Measurements from ENCODE around the gene IL11RA.
"Not testable (repeated sequence)": the region's sequence is repeated elsewhere in the genome, so short reads cannot be mapped to it uniquely, and the experiment has no call there.

Gene IL11RA

DNA sequence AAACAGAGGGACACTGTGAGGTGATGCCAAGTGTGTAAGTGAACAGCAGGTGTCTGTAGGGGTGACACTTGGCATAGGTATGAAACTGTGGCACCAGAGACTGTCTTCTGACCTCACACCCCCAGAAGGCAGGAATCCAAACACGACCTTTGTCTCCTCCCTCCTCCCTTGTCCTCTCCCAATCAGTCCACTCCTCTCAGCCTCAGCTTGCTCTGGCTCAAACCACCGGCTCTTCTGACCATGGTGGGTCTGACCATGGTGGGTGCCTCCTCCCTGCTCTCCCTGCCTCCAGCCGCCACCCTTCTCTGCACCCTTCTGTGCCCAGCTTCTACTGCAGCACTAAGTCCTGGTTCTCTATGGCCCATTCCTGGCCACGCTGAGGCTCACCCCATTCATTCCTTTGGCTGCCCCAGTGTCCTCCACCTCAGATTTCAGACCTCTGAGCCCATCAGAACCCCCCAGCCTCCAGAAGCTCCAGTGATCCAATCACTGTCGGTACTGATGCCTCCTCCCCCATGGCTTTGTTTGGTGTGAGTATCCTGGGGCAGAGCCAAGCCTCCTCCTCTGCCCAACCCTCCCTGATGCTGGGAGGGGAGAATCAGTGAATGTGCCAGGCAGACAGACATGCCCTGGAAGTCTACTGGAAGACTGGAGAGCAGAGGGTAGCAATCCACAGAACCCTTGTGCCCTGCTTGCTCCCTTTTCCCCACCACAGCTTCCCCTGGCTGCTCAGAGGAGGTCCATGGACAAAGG lies 21.4 kb upstream of the IL11RA start:
- DNase-seq = no peak

DNA sequence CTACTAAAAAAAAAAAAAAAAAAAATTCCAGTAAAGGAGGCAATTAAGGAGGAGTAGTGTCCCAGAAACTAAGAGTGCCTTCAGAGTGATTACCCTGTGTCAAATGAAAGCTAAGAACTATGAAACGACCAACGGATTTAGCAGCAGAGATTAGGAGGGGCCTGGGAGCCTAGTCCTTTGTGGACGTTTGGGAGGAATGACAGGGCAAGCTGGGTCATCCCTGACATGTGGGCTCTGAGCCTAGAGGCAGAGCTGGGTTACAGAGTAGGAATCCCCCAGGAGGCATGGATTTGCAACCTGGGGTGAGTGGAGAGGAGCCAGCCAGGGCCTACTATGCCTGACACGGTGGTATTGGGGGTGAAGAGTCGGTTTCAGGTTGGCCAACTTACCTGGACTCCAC lies 18.8 kb upstream of the IL11RA start:
- DNase-seq = no peak

DNA sequence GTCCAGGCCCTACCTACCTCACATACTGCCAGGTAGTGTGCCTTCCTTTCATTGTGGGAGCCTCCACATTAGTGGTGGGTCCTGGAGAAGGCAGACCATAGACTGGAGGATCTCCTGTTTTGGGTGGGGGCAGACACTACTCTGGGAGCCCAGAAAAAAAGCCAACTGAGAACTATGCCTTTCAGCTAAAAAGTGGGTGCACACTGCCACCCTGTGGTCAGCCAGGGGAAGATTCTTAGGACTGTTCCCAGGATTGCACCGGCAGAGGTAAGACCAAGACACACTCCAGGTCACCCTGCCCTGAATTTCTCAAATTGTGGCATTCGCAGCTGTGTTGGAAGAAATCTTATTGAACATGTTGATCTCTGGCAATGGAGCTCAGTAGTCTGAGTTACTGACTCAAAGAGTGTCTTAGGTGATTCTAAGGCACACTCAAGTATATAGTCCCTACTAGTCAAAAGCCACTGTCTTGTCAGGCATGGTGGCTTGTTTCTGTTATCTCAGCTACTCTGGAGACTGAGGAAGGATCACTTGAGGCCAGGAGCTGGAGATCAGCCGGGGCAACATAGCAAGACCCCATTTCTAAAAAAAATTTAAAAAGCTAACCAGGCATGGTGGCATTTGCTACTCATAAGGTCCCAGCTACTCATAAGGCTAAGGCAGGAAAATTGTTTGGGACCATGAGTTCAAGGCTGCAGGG lies 18.0 kb upstream of the IL11RA start:
- peak; percentile 90 for DNase-seq

DNA sequence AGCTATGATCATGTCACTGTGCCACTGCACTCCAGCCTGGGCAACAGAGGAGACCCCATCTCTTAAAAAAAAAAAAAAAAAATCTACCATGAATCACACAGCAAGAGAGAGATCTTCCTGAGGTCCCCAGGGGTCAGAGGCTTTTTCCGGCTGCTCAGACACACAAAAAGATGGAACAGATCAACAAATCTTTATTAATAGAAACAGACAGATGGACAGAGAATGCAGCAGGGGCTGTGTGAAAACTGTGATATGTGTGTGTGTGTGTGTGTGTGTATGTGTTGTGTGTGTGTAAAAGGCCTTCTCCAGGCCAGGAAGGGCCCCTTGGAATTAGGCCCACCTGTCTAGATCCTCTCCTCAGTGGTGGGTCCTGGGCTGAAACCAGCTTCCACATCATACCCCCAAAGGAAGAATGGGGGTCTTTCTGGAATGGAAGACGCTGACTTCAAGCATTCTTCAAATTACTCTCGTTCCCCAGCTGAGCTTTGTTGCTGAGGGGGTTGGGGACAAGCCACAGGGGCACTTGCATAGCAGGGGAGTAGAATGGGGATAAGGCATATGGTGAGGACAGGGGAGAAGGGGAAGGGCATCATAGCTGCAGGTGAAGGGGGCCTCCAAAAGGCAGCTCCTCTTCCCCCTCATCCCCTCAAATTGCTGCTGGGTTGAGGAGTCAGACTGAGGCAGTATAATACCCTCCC lies 17.3 kb upstream of the IL11RA start:
- no peak for DNase-seq

DNA sequence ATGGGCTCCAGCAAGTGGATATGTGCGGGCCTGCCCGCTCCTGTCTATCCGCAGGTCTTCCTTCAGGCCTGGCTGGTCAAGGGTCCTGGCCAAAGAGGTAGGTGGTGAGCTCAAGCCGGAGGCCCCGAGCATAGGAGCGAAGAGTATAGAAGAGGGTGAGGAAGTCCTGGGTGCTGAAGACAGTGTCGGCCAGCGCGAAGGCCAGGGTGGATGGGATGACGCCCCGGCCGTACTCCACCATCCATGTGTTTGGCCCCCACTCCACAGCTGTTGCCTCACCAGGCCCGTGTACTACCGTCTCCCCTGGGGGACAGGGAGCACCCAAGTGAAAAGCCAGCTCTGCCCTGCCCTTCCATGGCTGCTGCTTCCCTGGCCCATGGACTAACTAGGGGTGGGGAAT lies 16.4 kb upstream of the IL11RA start:
- DNase-seq = no peak

DNA sequence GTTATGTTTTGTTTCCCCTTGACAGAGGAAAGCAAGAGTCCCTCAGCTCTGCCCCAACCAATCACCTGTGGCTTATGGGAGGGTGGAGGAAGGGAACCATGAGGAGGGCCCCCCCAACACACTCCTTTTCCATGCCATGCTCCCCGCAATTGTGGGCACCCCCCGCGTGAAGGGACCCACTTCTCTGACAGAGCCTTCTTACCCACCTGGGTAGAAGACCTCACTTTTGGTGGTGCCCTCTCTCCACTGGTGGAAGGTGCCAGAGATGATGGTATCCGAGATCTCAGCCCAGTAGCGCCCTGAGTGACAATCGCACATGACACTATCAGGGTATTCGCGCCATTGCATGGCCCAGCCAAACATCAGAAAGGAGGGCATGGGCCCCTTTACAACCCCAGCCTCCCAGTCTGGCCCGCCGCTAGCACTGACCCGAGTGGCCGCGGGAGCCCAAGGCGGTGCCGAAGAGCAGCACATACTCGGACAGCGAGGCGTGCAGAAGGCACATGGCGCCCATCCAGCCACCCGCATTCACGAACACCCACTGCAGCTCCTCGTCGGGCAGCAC lies 15.1 kb upstream of the IL11RA start:
- DNase-seq = peak; percentile 64

DNA sequence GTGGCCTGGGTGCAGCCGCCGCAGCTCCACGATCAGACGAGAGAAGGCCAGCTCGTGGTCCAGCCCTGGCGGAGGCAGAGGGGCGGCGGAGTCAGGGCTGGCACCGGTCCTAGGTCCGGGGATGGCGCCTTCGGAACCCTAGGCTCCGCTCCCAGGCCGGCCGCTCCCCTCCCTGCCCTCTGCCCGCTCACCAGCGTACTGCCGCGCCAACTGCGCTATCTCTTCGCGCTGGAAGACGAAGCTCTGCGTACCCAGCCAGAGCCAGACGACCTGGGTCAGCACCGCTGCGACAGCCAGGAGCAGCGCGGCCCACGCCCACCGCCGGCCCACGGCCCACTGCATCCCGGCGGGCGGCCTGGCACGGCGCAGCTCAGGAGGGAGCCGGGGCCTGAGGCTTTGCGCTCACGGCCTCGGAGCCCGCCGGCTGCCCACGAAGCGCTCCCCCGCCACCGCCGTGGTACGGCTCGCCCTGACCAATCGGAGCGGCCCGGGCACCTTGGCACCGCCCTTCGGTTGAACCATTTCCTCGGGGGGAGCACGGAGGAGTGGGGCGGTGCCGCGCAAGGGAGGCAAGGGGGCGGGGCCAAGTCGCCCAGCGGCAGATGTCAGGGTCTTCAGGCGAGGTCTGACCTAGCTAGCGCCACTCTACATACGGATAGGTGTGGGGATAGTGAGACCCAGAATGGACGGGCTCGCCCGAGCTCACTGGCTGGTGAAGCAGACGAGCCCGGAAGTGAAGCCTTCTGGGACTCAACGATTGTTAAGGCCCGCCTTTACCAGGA lies 14.4 kb upstream of the IL11RA start, which contains the start of gene SIGMAR1:
SIGMAR1 (minus strand) TSS at position 432 of the 782 bp plus-strand sequence; CDS start at position 342, 90 bp downstream.
- DNase-seq = peak; percentile 96

DNA sequence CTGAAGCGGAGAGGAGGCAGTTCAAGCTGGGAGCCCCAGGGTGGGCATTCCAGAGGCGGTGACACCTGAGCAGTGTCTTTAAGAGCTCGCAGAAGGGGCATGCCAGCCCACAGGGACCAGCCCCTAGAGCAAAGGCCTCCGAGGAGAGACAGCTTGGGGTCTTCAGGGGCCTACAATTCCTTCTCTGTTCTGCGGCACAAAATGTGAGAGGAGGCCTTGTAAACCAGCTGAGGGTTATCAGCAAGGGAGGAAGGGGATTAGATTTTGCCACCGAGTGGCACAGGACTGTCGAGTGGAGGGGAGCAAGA lies 13.9 kb upstream of the IL11RA start:
- DNase-seq = no peak

DNA sequence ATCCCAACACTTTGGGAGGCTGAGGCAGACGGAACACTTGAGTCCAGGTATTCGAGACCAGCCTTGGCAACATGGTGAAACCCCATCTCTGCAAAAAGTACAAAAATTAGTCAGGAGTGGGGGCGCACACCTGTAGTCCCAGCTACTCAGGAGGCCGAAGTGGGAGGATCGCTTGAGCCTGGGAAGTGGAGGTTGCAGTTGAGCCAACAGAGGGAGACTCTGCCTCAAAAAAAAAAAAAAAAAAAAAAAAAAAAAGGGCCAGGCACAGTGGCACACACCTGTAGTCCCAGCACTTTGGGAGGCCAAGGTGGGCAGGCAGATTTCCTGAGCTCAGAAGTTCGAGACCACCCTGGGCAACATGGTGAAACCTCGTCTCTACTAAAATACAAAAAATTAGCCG lies 12.7 kb upstream of the IL11RA start:
- DNase-seq = not testable (repeated sequence)

DNA sequence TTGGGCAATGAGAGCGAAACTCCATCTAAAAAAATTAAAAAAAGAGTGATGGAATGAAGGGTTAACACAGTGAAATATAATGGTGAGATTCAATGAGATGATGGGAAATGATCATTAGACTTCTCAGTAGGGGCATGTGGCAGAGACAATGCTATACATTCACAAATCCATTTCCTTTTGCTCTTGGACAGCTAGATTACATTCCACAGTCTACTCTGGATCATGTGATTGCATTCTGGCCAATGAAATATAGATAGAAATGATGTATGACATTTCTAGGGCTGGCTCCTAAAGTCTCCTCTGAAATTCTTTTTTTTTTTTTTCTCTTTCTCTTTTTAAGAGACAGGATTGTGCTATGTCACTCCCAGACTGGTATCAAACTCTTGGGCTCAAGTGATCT lies 9.3 kb upstream of the IL11RA start:
- DNase-seq = no peak

DNA sequence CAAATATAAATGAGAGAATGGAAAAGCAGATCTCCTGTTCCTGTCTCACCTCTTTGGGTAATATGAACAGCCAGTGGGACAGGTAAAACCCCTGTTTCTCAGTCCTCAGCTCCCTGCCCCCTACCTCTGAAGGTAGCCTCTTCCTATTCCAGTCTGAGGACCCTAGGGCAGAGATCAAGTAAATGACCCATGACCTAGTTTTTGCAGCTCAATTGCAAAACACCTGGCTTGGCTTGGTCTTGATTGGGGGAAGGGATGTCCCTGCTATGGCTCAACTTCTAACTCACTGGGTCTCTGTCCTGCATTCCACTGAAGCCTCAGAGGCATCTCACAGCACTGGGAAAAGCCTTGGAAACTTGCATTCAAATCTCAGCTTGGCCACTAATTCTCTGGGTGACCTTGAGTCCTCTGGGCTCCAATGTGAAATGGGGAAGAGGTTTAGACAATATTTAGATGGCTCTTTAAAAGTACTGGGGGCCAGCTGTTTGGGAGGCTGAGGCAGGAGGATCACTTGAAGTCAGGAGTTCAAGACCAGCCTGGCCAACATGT lies 7.1 kb upstream of the IL11RA start:
- DNase-seq = no peak

DNA sequence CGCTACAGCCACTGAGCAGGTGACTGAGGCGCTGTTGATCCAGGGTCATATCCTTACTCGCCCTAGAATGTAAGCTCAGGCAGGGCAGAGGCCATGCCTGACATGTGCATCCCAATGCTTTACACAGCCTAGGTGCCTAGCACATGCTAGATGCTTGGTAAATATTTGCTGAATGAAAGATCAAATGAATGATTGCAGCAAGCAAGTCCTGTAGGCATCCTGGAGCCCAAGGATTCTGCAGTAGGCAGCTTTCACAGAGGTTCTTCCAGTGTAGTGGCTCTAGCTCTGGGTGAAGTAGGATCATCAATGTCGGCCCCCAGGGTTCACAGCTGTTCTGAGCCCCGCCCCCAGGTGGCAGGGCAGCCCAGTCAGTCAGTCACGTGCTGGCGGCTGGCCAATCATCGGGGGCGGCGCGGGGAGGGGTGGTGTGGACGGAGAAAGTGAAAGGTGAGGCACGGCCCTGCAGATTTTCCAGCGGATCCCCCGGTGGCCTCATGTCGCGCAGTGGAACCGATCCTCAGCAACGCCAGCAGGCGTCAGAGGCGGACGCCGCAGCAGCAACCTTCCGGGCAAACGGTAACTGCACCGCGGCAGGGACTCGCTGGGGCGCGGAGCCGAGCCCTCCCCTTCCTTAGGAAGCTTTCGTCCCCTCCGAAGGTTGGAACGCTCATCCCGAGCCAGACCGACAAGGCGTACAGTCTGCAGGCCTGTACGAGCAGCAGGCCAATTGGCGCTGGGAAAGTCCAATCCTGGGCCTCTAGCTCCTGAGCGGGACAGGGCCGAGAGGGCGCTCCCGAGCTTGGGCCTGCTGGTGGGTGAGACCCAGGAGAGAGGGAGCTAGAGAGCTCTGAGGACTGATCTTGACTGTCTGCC lies 5.5 kb upstream of the IL11RA start, which contains the start of gene GALT:
GALT (plus strand) TSS at position 465 of the 873 bp plus-strand sequence; CDS start at position 495, 30 bp downstream.
- DNase-seq = peak; percentile 96

DNA sequence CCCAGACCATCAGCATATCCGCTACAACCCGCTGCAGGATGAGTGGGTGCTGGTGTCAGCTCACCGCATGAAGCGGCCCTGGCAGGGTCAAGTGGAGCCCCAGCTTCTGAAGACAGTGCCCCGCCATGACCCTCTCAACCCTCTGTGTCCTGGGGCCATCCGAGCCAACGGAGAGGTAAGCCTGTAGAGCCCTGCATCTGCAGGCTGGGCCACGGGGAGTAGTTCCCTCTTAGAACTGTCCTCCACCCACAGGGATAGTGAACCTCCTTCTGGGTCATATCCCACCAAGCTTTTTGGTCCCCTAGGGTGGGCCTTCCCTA lies 4.9 kb upstream of the IL11RA start:
- DNase-seq = no peak

DNA sequence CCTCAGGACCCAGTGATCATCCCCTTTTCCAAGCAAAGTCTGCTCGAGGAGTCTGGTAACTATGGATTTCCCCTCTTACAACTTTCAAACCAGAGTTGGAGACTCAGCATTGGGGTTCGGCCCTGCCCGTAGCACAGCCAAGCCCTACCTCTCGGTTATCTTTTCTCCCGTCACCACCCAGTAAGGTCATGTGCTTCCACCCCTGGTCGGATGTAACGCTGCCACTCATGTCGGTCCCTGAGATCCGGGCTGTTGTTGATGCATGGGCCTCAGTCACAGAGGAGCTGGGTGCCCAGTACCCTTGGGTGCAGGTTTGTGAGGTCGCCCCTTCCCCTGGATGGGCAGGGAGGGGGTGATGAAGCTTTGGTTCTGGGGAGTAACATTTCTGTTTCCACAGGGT lies 4.3 kb upstream of the IL11RA start:
- peak; percentile 77 for DNase-seq

DNA sequence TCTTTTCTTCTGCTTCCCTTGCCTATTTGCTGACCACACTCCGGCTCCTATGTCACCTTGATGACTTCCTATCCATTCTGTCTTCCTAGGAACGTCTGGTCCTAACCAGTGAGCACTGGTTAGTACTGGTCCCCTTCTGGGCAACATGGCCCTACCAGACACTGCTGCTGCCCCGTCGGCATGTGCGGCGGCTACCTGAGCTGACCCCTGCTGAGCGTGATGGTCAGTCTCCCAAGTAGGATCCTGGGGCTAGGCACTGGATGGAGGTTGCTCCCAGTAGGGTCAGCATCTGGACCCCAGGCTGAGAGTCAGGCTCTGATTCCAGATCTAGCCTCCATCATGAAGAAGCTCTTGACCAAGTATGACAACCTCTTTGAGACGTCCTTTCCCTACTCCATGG lies 3.3 kb upstream of the IL11RA start:
- DNase-seq = no peak

DNA sequence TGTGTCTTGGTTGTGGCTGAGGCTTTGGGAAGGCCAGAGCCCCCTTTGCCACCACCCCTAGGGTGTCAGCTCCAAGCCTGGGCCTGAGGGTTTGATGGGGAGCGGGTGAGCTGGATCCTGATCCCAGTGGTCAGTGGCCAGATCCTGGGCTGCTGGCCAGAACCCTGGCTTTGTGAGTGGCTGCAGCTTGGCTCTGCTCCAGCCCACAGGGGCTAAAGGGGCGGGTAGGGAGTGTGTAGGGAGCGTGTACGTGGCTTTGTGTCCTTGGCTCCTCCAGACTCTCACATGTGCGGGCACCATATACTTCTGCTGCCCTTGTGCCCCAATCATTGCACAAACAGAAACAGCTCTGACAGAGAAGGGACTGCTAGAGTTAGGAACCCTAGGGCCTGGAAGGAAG lies 1.2 kb upstream of the IL11RA start:
- no peak for DNase-seq

DNA sequence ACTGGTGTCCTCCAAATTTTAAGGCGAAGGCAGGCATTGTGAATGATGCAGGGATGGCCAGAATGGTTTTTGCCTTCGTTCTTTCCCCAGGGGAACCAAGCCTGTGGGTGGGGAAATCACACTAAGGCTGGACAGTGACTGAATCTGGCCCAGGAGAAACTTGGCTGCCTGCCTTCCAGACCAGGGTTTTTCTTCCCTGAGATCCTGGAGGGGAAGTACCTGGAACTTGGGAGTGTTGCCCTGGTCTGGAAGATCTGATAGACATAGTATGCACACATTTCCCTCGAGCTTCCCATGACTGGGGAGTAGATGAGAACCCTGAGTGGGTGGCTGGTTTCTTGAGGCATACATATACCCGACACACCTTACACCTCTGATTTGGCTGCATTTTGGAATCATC lies 664 bp upstream of the IL11RA start:
- no peak for DNase-seq

DNA sequence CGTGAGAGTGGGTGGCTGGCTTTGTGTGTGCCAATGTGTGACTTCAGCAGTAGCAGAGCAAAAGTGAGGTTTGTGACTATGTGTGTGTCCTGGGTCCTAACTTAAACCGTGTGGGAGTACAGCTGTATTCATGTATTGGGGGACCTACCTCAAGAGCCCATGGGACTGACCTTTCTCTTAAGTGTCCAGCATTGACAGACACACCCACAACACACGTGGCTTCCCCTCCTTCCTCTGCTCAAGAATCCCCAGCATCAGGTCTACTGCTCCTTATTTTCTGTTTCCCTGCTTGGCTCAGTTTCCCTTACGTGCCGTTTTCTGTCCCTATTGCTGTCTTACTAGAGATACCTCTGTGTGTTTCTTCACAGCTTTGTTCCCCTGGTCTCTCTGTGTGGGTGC lies 616 bp downstream of the IL11RA start:
- DNase-seq = no peak

DNA sequence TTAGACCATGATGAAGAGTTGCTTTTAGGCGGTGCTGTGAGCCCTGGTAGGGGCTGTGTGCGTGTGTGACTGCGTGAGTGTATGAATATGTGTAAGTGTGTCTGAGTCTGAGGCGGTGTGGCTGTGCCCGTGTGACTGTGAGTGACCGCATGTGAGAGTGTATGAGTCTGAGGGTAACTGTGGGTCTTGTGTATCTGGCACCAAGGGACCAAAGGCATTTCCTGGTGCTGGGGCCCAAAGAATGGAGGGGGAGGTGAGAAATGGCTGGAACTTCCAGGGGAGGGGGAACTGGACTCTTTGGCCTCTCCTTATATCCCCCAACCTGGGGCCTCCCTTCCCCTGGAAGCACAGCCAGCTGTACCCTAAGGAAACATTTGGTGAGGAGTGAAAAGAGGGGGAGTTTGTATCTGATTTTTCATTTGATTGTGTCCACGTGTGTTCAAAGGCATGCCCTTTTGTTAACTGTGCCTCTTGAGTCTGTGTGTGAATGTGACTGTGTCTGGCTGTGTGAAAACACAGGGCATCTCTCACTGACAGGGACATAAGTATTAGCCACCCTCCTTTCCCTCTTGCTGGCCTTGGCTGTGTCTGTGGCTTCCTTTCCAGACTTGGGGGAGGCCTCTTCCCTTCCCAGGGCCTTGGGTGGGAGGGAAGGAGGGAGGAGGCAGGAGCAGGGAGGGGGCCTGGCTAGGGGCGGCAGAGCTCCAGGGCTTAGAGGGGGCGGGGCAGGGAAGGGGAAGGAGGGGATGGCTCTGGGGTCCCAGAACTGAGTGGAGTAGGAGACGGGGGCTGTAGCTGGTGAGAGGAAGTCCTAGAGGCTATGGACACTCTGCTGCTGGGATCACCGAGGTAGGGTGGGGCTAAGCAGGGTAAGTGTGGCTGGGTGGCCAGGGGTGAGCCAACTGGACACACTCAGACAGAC lies 1.4 kb downstream of the IL11RA start:
- DNase-seq = no peak

DNA sequence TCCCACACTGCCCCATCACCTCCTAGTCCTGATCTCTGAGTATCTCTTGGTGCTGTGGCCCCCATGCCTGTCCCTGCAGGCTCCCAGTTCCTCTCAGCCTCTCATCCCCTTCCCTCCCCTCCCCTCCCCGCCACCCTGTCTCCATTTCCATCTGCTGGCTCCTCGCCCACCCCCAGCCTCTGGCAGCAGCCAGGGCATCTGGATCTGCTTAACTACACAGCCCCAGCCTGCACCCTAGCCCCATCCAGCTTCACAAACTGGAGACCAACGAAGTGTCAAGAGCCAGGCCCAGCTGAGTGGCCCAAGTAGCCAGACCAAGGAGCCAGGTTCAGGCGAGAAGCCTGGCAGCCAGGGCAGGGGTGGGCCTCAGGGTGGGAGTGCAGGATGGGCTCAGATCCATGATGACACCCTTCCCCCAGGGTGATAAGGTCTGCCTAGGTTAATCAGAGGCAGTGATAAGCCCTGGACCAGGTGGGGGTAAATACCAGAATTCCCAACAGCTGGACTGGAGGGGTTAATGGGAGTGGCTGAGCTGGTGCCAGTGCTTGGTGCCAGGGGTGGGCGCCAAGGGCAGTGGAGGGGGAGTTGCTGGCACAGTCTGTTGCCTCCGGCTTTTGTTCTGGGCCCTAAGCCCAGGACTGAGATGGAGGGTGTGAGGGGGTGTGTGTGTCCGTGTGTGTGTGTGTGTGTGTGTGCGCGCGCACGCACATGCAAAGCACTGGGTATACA lies 2.5 kb downstream of the IL11RA start:
- no peak for DNase-seq

Measured in hematopoietic multipotent progenitor cell treated with erythropoietin and hydrocortisone succinate and interleukin-3 and kit ligand, for 6 days (in vitro differentiated cells).